ENCODE data around the gene FIBCD1.

GRCh38 chr9:130861372-130862180 lies 77.5 kb downstream of the FIBCD1 start:
- TF ChIP-seq CTCF (conservative IDR thresholded peaks at IDR 0.05), result no peak
- TF ChIP-seq ZFX (IDR thresholded peaks at IDR 0.05), result no peak

Measured in C4-2B (cell line).